HG02885 (cell line): Measurements from ENCODE around the gene KRTAP6-1.

ENCODE experiments used
- ATAC-seq: cut with Tn5 transposase; IDR thresholded peaks from one replicate; pipeline ENCODE4 v1.9.1; 2021; ENCODE audit warnings: mild to moderate bottlenecking; ENCODE audit not compliant: unreplicated experiment, poor library complexity

KRTAP6-1 gene, protein sequence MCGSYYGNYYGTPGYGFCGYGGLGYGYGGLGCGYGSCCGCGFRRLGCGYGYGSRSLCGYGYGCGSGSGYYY

DNA sequence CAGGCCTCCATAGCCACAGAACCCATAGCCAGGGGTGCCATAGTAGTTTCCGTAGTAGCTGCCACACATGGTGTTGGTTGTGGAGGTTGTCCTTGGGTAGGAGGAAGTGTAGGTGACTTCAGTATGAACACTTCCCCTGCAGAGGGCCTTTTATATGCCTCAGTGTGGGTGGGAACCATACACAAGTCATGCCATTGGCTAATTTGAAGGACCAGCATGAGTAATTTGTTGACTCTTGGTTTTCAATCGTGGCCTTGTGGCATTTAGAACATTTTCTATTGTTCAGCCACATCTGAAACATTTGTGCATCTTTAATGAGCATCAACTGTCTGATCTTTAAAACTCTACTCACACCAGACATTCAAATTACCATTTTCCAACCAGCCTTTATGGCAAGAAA, at the start of gene KRTAP6-1:
KRTAP6-1 (minus strand) TSS at position 95 of the 400 bp plus-strand sequence; CDS start at position 69, 26 bp downstream.
- no peak for ATAC-seq

DNA sequence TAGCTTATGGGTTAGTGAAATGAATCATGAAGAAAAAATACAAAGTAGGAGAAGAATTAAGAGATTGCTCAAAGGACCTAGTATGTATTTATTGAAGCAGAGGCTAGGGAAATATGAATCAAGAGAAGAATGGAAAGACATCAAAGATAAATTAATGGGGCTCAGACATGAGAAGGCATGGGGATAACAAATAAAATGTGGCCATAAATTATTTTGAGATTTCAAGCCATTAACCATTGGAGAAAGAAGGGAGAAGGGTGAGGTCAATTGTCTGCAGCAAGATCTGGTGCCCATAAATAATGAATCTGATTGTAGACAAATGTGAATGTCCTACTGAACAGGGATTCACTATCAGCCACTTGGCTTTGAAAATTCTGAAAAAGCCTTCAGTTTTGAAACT, 39.2 kb upstream of the KRTAP6-1 start:
- ATAC-seq: no peak

DNA sequence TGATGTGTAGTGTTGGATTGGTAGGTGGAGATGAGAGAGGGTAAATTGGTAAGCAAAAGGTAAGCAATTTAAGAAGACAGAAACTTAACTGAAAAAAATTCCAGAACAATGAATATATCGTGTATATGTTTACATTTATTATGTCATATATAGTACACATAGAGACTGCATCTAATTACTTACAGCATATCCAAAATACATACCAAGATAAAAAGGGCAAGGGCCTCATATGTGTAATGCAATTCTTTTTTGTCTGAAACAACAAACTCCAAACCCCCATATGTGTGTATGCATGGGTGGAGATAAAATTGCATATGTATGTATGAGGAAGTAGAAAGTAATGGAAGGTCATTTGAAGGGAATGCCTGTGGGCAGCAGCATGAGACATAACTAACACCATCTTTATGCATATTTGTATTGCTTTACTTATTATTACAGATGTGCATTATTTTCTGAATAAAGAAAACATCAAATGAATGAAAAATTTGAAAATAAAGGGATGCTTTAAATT, 33.2 kb upstream of the KRTAP6-1 start:
- ATAC-seq: no peak

GRCh38 chr21:30642564-30642963, 28.8 kb upstream of the KRTAP6-1 start, which contains the start of gene KRTAP20-3:
KRTAP20-3 (plus strand) TSS chr21:30642864.
- ATAC-seq: no peak

GRCh38 chr21:30638686-30639085, 25.0 kb upstream of the KRTAP6-1 start:
- ATAC-seq: no peak

GRCh38 chr21:30634906-30635305, 21.2 kb upstream of the KRTAP6-1 start, which contains the start of gene KRTAP20-2:
KRTAP20-2 (plus strand) TSS chr21:30635206; CDS start chr21:30635264, 58 bp downstream.
- no peak for ATAC-seq

- ATAC-seq: no peak
Measured at GRCh38 chr21:30629200-30629599, 15.5 kb upstream of the KRTAP6-1 start.

DNA sequence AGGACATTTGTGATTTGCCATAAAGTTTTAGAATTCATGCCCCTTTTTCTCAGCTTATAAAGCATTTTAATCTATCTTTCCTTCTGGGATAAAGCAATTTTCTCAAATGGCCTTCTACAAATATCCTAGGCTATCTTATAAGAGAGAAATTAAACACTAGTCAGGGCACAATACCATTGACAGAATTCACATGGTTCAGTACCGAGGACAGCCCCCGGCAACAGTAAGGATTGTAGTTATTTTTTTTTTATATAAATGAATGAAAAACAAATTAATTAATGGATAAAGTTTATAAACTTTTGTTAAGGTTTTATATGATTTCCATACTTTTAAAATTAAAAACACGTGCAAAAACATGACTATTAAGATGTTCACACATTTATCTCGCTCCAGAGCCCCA, 14.4 kb upstream of the KRTAP6-1 start:
- no peak for ATAC-seq

- no peak for ATAC-seq
Measured at GRCh38 chr21:30625449-30626165, 11.9 kb upstream of the KRTAP6-1 start.

DNA sequence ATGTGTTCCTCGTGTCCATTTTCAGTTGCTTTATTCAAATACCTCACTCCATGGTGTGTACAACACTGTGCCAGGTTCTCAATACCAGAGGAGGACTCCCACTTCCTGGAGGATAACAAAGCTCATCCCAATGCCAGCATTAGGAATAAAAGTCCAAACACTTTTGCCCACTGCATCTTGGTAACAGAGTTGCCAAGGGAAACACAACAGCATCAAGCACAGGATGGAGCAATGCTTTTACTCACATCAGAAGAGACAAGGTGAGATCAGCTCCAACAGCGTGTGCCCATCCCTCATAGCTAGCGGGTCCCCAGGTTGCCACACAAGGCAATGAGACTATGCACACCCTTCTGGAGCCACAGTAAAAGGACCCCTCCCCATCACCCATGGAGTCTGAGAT, 9.6 kb upstream of the KRTAP6-1 start:
- ATAC-seq: no peak

DNA sequence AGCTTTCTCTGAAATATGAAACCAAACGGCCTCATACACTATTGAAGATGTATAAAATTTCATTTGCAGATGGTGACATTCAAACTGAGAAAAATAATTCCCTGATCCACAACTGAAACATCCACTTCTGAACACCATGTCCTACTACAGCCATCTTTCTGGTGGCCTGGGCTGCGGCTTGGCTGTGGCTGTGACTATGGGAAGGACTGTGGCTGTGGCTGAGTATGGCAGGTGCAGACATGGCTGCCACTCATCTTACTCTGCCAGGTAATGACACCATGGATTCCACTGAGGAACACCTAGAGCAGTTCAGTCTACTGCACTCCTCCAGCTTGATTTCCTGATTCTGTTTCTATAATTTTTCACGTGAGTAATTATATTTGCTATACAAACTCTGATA, 6.8 kb upstream of the KRTAP6-1 start, which contains the start of gene KRTAP20-4:
KRTAP20-4 (plus strand) TSS at position 106 of the 400 bp plus-strand sequence.
- ATAC-seq: no peak

DNA sequence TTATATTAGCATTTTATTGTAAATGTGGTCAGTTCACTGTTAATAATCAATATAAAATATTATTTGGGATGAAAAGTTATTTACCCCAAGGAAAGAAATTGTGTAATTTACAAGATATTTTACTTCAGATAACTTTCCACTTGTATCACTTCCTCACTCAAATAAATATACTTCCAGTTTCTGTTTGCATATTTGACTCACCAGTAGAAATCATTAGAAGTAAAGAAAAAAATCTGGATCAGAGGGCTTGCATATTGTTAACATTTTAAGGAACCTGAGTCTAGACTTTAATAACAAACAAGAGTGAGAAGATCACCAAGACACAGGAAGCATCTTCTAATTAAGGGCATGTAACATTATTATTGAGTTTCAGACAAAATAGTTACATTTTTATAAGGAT, 6.3 kb upstream of the KRTAP6-1 start:
- no peak for ATAC-seq

DNA sequence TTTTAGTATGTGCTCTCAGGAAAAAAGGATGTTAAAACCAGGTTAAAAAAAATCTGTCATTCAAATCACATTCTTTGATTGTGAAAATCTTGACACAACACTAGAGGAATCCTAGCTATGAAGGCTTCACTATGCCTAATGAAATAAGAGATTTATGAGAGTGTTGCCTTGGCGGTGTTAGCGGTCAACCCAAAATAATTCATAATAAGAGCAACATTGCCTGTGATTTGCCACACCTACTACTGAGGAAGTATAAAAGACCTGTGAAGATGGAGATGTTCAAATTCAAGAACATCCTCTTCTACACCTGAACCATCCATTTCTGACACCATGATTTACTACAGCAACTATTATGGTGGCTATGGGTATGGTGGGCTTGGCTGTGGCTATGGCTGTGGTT, 2.4 kb upstream of the KRTAP6-1 start, which contains the start of gene KRTAP20-1:
KRTAP20-1 (plus strand) TSS at position 301 of the 400 bp plus-strand sequence; CDS start at position 331, 30 bp downstream.
- ATAC-seq: no peak

DNA sequence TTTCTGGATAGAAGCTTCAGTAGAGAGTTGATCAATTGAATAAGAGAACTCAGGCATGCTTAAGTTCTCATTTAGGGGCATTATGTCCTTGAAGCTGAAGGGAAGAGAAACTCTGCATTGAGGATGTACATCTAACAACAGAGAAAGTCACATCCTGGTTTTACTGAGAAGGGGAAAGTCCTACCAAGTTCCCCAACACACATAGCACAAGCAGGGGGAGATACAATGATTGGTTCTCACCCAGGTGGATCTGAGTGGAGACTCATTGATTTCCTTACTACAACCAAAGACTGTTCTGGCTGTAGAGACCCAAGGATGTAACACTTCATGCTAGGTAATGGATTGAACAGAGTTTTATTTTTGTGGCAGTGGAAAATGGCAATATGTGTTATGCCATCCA, 1.5 kb upstream of the KRTAP6-1 start:
- ATAC-seq: no peak

DNA sequence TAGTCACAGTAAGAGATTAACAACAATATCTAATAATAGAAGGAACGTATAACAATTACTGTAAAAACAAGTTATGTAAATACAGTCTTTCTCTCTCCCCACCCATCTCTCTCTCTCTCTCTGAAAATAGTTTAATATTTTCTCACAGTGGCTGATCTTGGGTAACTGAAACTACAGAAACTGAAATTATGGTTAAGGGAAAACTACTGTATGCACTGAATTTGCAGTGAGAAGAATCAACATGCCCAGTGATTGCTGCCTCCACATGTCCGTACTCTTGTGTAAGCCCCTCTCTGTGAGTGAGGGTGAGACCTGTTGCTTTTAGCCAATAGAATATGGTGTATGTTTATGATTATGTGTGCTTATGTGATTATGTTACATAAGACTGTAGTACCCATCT, 1.6 kb downstream of the KRTAP6-1 start:
- ATAC-seq: no peak

- ATAC-seq: no peak
Measured at GRCh38 chr21:30605968-30606367, 7.8 kb downstream of the KRTAP6-1 start.

DNA sequence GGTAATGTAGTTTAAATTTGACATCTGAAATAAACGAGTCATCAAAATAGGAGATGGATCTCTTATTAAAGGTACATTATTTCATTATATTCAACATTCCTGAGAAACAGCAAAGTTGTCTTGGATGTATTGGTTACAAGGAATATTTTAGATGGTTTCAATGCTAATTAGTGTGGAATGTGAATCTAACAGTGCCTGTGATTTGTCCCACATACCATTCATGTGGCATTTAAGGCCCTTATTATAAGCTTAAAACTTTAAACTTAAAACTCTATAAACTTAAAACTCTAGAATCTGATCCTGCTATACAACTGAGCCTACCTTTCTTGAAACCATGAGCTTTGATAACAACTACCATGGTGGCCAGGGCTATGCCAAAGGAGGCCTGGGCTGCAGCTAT, 12.9 kb downstream of the KRTAP6-1 start, which contains the start of gene KRTAP22-1:
KRTAP22-1 (plus strand) TSS at position 301 of the 400 bp plus-strand sequence.
- no peak for ATAC-seq

DNA sequence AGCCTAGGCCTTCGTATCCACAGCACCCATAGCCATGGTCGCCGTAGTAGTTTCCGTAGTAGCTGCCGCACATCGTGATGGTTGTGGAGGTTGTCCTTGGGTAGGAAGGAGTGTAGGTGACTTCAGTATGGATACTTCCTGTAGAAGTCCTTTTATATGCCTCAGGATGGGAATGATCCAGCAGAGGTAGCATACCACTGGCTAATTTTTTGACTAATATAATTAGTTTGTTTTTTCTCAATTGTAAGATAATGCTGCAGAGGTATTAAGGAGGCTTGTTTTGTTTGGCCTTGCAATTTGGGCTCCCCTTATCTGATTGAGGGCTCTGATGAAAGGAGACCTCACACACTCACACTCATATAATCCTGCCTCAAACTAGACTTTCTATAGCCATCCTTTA, 14.9 kb downstream of the KRTAP6-1 start, which contains the start of gene KRTAP6-2:
KRTAP6-2 (minus strand) TSS at position 101 of the 400 bp plus-strand sequence; CDS start at position 73, 28 bp downstream.
- no peak for ATAC-seq

- no peak for ATAC-seq
Measured at GRCh38 chr21:30592140-30592539, 21.6 kb downstream of the KRTAP6-1 start, which contains the start of gene KRTAP6-3. KRTAP6-3 (plus strand) TSS chr21:30592440; CDS start chr21:30592446, 6 bp downstream.

GRCh38 chr21:30590297-30590696, 23.4 kb downstream of the KRTAP6-1 start, which contains the start of gene KRTAP22-2:
KRTAP22-2 (minus strand) TSS chr21:30590397.
- ATAC-seq: no peak

GRCh38 chr21:30582870-30583269, 30.9 kb downstream of the KRTAP6-1 start:
- no peak for ATAC-seq
